ENCODE results near the gene MESD. TPM values are rescaled to one million over a fixed set of nuclear protein-coding genes. Genes with fewer than 3 reads are reported as not detected.

MESD gene
- polyA plus RNA-seq, 1 experiment: 11.0 TPM

GRCh38 chr15:81010086-81010485 is 20.5 kb upstream of the MESD start:
- H3K27me3 ChIP-seq (ENCODE audit: control insufficient read depth, insufficient read depth, low read length): no peaks in the 10 kb centered on the region
- DNase-seq (ENCODE audit: low read depth): no peak
- H3K36me3 ChIP-seq (ENCODE audit: control insufficient read depth, insufficient read depth, low read length): no peaks in the 10 kb centered on the region
- ChIA-PET POLR2A (no interaction called here), CTCF (no interaction called here)
- H3K4me3 ChIP-seq (ENCODE audit: low read depth, low read length): no peak overlapping the region
- no peak for TF ChIP-seq CTCF (IDR thresholded peaks at IDR 0.05; ENCODE audit: insufficient read depth, low read depth, low read length)

- ChIA-PET POLR2A (no interaction called here), CTCF (interaction anchor here (1.1 kb wide), 1 partner anchor 98 kb away, joined by 5 read pairs; no protein-coding TSS in a partner anchor)
- no peak for TF ChIP-seq CTCF (IDR thresholded peaks at IDR 0.05; ENCODE audit: insufficient read depth, low read depth, low read length)
- Histone ChIP-seq H3K36me3 (ENCODE audit: control insufficient read depth, insufficient read depth, low read length) (no peaks in the 10 kb centered on the region), H3K27me3 (ENCODE audit: control insufficient read depth, insufficient read depth, low read length) (no peaks in the 10 kb centered on the region), H3K4me3 (ENCODE audit: low read depth, low read length) (no peak overlapping the region)
- DNase-seq (ENCODE audit: low read depth): no peak
These were observed 18.7 kb upstream of the MESD start for GRCh38 chr15:81008312-81008711.

- no peak for DNase-seq (ENCODE audit: low read depth)
- no peak for TF ChIP-seq CTCF (IDR thresholded peaks at IDR 0.05; ENCODE audit: insufficient read depth, low read depth, low read length)
- H3K4me3 ChIP-seq (ENCODE audit: low read depth, low read length): no peak overlapping the region
- peaks cover 4% of the 10 kb centered on the region for H3K36me3 ChIP-seq (ENCODE audit: control insufficient read depth, insufficient read depth, low read length)
- ChIA-PET CTCF (interaction anchor here (0.9 to 1.1 kb wide), 2 partner anchors 99 to 258 kb away, joined by 5 to 6 read pairs; no protein-coding TSS in a partner anchor), POLR2A (no interaction called here)
- H3K27me3 ChIP-seq (ENCODE audit: control insufficient read depth, insufficient read depth, low read length): no peaks in the 10 kb centered on the region
These were observed 17.9 kb upstream of the MESD start for GRCh38 chr15:81007428-81008064.

GRCh38 chr15:81006124-81006523 is 16.5 kb upstream of the MESD start:
- DNase-seq (ENCODE audit: low read depth): no peak
- Histone ChIP-seq H3K4me3 (ENCODE audit: low read depth, low read length) (no peak overlapping the region), H3K27me3 (ENCODE audit: control insufficient read depth, insufficient read depth, low read length) (no peaks in the 10 kb centered on the region), H3K36me3 (ENCODE audit: control insufficient read depth, insufficient read depth, low read length) (peaks cover 8% of the 10 kb centered on the region)
- no peak for TF ChIP-seq CTCF (IDR thresholded peaks at IDR 0.05; ENCODE audit: insufficient read depth, low read depth, low read length)
- ChIA-PET CTCF (no interaction called here), POLR2A (no interaction called here)

- Histone ChIP-seq H3K36me3 (ENCODE audit: control insufficient read depth, insufficient read depth, low read length) (peaks cover 8% of the 10 kb centered on the region), H3K4me3 (ENCODE audit: low read depth, low read length) (peak overlapping the region; percentile 84), H3K27me3 (ENCODE audit: control insufficient read depth, insufficient read depth, low read length) (no peaks in the 10 kb centered on the region)
- ChIA-PET POLR2A (no interaction called here), CTCF (interaction anchor here (4.3 kb wide), 1 partner anchor 264 kb away, joined by 26 read pairs; no protein-coding TSS in a partner anchor)
- DNase-seq (ENCODE audit: low read depth): no peak
- no peak for TF ChIP-seq CTCF (IDR thresholded peaks at IDR 0.05; ENCODE audit: insufficient read depth, low read depth, low read length)
These were observed 13.4 kb upstream of the MESD start for GRCh38 chr15:81003097-81003350.

All from BJ (cell line).